ENCODE results near the gene MBD6. TPM values are rescaled to one million over a fixed set of nuclear protein-coding genes. Genes with fewer than 3 reads are reported as not detected.
"Not testable (repeated sequence)": the region's sequence is repeated elsewhere in the genome, so short reads cannot be mapped to it uniquely, and the experiment has no call there.

MBD6 gene
- total RNA-seq, 2 experiments from 2014 or later, result 94.2 to 96.7 TPM

GRCh38 chr12:57513677-57514076 is 8.9 kb upstream of the MBD6 start:
- not testable (repeated sequence) for ATAC-seq (ENCODE audit: low read depth); H3K9me3 Mint-ChIP-seq; H3K27me3 Mint-ChIP-seq; DNase-seq; H3K27ac Mint-ChIP-seq; H3K4me3 Mint-ChIP-seq
- POLR2A ChIA-PET, result interaction anchor here (0.6 to 0.9 kb wide), 2 partner anchors 32 to 483 kb away, joined by 3 to 5 read pairs; no protein-coding TSS in a partner anchor
- Mint-ChIP-seq H3K4me1 (peaks cover 23% of the 10 kb centered on the region), H3K36me3 (peaks cover 41% of the 10 kb centered on the region)

DNA sequence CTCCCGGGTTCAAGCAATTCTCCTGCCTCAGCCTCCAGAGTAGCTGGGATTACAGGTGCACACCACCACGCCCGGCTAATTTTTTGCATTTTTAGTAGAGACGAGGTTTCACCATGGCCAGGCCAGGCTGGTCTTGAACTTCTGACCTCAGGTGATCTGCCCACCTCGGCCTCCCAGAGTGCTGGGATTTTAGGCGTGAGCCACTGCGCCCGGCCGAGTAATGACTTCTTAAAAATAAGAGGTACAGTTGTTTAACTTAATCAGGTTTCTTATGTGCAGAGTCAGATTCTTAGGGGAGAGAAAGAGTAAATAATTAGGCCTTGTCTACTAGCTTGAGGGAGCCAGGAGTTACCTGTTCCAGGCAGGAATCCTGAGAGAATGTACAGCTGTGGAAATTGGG is 8.4 kb upstream of the MBD6 start:
- H3K4me1 Mint-ChIP-seq, result peaks cover 28% of the 10 kb centered on the region
- not testable (repeated sequence) for H3K9me3 Mint-ChIP-seq; H3K4me3 Mint-ChIP-seq; DNase-seq; ATAC-seq (ENCODE audit: low read depth); H3K27me3 Mint-ChIP-seq; H3K27ac Mint-ChIP-seq
- POLR2A ChIA-PET, result interaction anchor here (0.9 to 1.2 kb wide), 2 partner anchors 33 to 36 kb away, joined by 3 read pairs; no protein-coding TSS in a partner anchor
- H3K36me3 Mint-ChIP-seq, result peaks cover 46% of the 10 kb centered on the region

GRCh38 chr12:57514720-57515407 is 7.8 kb upstream of the MBD6 start:
- Mint-ChIP-seq H3K9me3 (no peaks in the 10 kb centered on the region), H3K36me3 (peaks cover 47% of the 10 kb centered on the region), H3K4me1 (peaks cover 29% of the 10 kb centered on the region), H3K4me3 (no peak overlapping the region), H3K27me3 (no peaks in the 10 kb centered on the region), H3K27ac (no peak overlapping the region)
- ATAC-seq (ENCODE audit: low read depth) (no peak), DNase-seq (no peak)
- POLR2A ChIA-PET, result interaction anchor here (0.9 to 1.2 kb wide), 2 partner anchors 33 to 37 kb away, joined by 3 read pairs; no protein-coding TSS in a partner anchor

GRCh38 chr12:57515408-57515933 is 7.2 kb upstream of the MBD6 start:
- Mint-ChIP-seq H3K4me1 (peaks cover 29% of the 10 kb centered on the region), H3K4me3 (no peak overlapping the region), H3K36me3 (peaks cover 50% of the 10 kb centered on the region)

DNA sequence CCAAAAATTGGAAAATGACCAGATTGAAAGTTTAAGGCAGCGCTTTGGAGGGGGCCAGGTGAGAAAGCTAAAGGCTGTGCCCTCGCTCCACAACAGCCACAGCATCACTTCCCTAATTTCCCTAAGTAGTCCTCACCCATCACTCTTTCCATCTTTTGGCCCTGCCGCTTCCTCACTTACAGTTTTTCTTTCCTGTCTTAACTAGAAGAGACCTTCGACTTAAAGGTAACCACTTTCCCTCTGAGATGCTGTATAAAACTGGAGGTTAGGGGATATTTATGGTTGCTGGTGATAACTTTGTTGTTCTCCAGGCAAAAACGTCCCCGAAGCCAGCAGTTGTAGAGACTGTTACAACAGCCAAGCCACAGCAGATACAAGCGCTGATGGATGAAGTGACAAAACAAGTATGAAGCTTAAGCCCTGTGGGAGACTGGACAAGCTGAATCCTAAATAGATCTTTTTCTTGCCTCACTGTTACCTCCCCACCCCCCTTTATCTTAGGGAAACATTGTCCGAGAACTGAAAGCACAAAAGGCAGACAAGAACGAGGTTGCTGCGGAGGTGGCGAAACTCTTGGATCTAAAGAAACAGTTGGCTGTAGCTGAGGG is 6.6 kb upstream of the MBD6 start:
- H3K4me1 Mint-ChIP-seq, result peaks cover 31% of the 10 kb centered on the region
- no peaks in the 10 kb centered on the region for H3K27me3 Mint-ChIP-seq
- no peak for DNase-seq
- H3K9me3 Mint-ChIP-seq, result no peaks in the 10 kb centered on the region
- H3K36me3 Mint-ChIP-seq, result peaks cover 50% of the 10 kb centered on the region
- H3K27ac Mint-ChIP-seq, result no peak overlapping the region
- H3K4me3 Mint-ChIP-seq, result no peak overlapping the region
- POLR2A ChIA-PET, result interaction anchor here (0.8 kb wide), 1 partner anchor 15 kb away, joined by 5 read pairs; no protein-coding TSS in a partner anchor
- no peak for ATAC-seq (ENCODE audit: low read depth)

More at GRCh38 chr12:57515408-57515933, 7.2 kb upstream of the MBD6 start:
- DNase-seq (no peak), ATAC-seq (ENCODE audit: low read depth) (no peak)
- Mint-ChIP-seq H3K9me3 (no peaks in the 10 kb centered on the region), H3K27ac (no peak overlapping the region), H3K27me3 (no peaks in the 10 kb centered on the region)
- POLR2A ChIA-PET, result interaction anchor here (0.8 to 1.2 kb wide), 2 partner anchors 15 to 38 kb away, joined by 3 to 5 read pairs; no protein-coding TSS in a partner anchor

DNA sequence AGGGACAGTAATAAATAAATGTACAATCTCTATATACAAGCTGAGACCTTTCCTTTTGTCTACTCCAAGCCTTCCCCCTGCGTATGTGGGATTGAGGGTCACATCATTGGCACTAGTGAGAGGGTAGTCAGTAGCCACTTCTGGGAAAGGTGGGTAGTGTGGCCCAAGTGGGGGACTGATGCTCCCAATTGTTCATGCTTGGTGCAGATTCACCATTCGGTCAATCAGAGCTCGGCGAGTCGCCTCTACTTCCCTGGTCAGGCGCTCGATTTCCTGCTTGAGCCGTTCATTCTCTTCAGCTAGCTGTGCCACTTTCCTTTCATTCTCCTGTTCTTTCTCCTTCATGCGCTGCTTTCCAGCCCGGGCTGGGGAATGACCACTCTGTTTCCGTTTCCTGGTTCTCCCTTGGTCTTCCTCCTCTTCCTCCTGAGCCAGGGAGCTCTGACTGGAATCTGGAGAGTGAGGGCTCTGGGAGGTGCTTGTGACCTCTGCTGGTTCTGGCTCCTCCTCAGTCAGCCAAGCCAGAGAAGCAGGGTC is 5.9 kb upstream of the MBD6 start:
- Mint-ChIP-seq H3K36me3 (peaks cover 47% of the 10 kb centered on the region), H3K27me3 (no peaks in the 10 kb centered on the region), H3K27ac (no peak overlapping the region), H3K9me3 (no peaks in the 10 kb centered on the region), H3K4me3 (no peak overlapping the region), H3K4me1 (peaks cover 35% of the 10 kb centered on the region)
- ATAC-seq (ENCODE audit: low read depth) (no peak), DNase-seq (no peak)
- POLR2A ChIA-PET, result interaction anchor here (0.8 to 4.9 kb wide), 2 partner anchors 14 to 38 kb away, joined by 5 to 94 read pairs; partner anchors contain the start of gene ARHGAP9

DNA sequence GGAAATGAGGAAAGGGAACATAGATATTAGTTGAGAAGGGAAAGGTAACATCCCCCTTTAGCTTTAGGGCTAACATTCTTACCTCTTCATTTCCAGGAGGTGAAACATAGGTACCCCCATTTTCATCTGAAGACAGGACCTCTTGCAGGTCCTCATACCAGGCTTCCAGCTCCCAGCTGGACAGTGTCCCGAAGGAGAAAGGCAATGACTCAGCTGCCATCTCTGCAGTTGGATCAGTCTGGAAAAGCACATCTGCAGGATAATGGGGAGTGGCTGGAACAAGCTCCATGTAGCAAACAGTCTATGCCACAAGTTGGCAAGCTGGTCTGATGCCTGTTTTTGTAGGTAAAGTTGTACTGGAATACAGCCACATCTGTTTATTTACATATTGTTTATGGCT is 5.4 kb upstream of the MBD6 start:
- ATAC-seq (ENCODE audit: low read depth) (no peak), DNase-seq (no peak)
- Mint-ChIP-seq H3K27me3 (no peaks in the 10 kb centered on the region), H3K27ac (no peak overlapping the region), H3K9me3 (no peaks in the 10 kb centered on the region), H3K4me1 (peaks cover 37% of the 10 kb centered on the region), H3K36me3 (peaks cover 45% of the 10 kb centered on the region), H3K4me3 (peak overlapping the region; percentile 42)
- POLR2A ChIA-PET, result interaction anchor here (3.8 to 4.9 kb wide), 2 partner anchors 28 to 38 kb away, joined by 24 to 94 read pairs; partner anchors contain the start of genes ARHGAP9 and MARS1

GRCh38 chr12:57517718-57518117 is 4.9 kb upstream of the MBD6 start:
- peak overlapping the region; percentile 42 for H3K4me3 Mint-ChIP-seq
- ATAC-seq (ENCODE audit: low read depth); H3K27me3 Mint-ChIP-seq; H3K9me3 Mint-ChIP-seq; DNase-seq: not testable (repeated sequence)
- H3K27ac Mint-ChIP-seq, result peak overlapping the region; percentile 55
- peaks cover 39% of the 10 kb centered on the region for H3K4me1 Mint-ChIP-seq
- POLR2A ChIA-PET, result interaction anchor here (3.3 to 4.9 kb wide), 3 partner anchors 7 to 39 kb away, joined by 16 to 94 read pairs (median 24); partner anchors contain the start of genes ARHGAP9 and MARS1
- peaks cover 40% of the 10 kb centered on the region for H3K36me3 Mint-ChIP-seq

DNA sequence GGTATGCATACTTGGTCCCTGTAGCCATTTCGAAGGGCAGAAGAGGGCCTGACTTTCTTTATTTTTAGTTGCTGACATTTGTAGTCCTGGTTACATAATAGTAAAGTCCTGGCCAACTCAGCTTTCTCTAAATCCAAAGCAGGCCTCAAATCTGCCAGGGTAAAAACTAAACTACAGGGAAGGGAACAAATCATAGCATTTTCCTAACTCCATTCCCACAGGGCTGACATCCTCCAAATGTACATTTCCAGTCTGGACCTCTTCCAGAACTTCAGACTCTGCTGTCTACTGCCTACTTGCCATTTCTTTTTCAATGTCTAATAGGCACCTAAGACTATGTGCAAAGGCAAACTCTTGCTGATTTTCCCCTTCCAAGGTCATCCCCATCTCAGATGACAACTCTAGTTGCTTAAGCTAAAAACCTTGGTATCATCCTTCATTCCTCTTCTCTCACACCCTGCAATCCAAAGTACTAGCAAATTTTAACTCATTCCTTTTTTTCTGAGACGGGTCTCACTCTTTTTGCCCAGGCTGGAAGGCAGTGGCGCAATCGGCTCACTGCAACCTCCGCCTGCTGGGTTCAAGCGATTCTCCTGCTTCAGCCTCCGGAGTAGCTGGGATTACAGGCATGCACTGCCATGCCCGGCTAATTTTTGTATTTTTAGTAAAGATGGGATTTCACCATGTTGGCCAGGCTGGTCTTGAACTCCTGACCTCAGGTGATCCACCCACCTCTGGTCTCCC is 4.3 kb upstream of the MBD6 start:
- no peak for DNase-seq
- Mint-ChIP-seq H3K27ac (peak overlapping the region; percentile 100), H3K27me3 (no peaks in the 10 kb centered on the region), H3K4me1 (peaks cover 39% of the 10 kb centered on the region), H3K9me3 (no peaks in the 10 kb centered on the region), H3K4me3 (peak overlapping the region; percentile 96), H3K36me3 (peaks cover 35% of the 10 kb centered on the region)
- POLR2A ChIA-PET, result interaction anchor here (1.2 to 4.9 kb wide), 6 partner anchors 8 to 227 kb away, joined by 3 to 94 read pairs (median 16); partner anchors contain the start of genes ARHGAP9, DCTN2, GLI1 and MARS1
- ATAC-seq (ENCODE audit: low read depth), result no peak

GRCh38 chr12:57518920-57519795 is 3.5 kb upstream of the MBD6 start:
- Mint-ChIP-seq H3K36me3 (peaks cover 34% of the 10 kb centered on the region), H3K27me3 (no peaks in the 10 kb centered on the region), H3K4me3 (peak overlapping the region; percentile 96), H3K27ac (peak overlapping the region; percentile 100), H3K9me3 (no peaks in the 10 kb centered on the region), H3K4me1 (peaks cover 47% of the 10 kb centered on the region)
- ATAC-seq (ENCODE audit: low read depth) (no peak), DNase-seq (no peak)
- POLR2A ChIA-PET, result interaction anchor here (0.5 to 4.9 kb wide), 14 partner anchors 9 to 850 kb away, joined by 3 to 94 read pairs (median 5); partner anchors contain the start of genes ARHGAP9, DCTN2, GLI1 and MARS1

- Mint-ChIP-seq H3K9me3 (no peaks in the 10 kb centered on the region), H3K36me3 (peaks cover 32% of the 10 kb centered on the region), H3K27me3 (no peaks in the 10 kb centered on the region), H3K27ac (peak overlapping the region; percentile 100), H3K4me1 (peaks cover 50% of the 10 kb centered on the region), H3K4me3 (peak overlapping the region; percentile 96)
- POLR2A ChIA-PET, result interaction anchor here (0.5 to 4.9 kb wide), 17 partner anchors 9 to 851 kb away, joined by 3 to 94 read pairs (median 5); partner anchors contain the start of genes ARHGAP9, DCTN2, INHBE and MARS1
- DNase-seq (no peak), ATAC-seq (ENCODE audit: low read depth) (no peak)
These were observed 2.9 kb upstream of the MBD6 start for GRCh38 chr12:57519796-57520052.
